Progenitor cell of endocrine pancreas (in vitro differentiated cells): ENCODE data around the gene DDN. TPM values are rescaled to one million over a fixed set of nuclear protein-coding genes. Genes with fewer than 3 reads are reported as not detected.

Source experiments
- DNase-seq: peaks from one replicate; pipeline ENCODE4 v3.0.0; 2021; ENCODE audit warnings: low spot score; ENCODE audit not compliant: unreplicated experiment
- H3K27ac Mint-ChIP-seq: 2 replicates; pipeline ENCODE4 v1.8.0; 2021; ENCODE audit warnings: mild to moderate bottlenecking, moderate library complexity, mixed read lengths
- H3K27me3 Mint-ChIP-seq: 2 replicates; pipeline ENCODE4 v1.8.0; 2021; ENCODE audit warnings: mixed read lengths
- H3K36me3 Mint-ChIP-seq: 2 replicates; pipeline ENCODE4 v1.8.0; 2022; ENCODE audit warnings: mixed read lengths; ENCODE audit not compliant: insufficient read depth
- H3K4me1 Mint-ChIP-seq: 2 replicates; pipeline ENCODE4 v1.8.0; 2021; ENCODE audit warnings: low read depth, mixed read lengths
- H3K4me3 Mint-ChIP-seq: 2 replicates; pipeline ENCODE4 v1.8.0; 2021; ENCODE audit warnings: low read depth, mild to moderate bottlenecking, moderate library complexity, mixed read lengths
- H3K9me3 Mint-ChIP-seq: 2 replicates; pipeline ENCODE4 v1.8.0; 2021; ENCODE audit warnings: low read depth, mixed read lengths
- CTCF ChIP-seq: fragments of 200-600 bp; sonication (generic); IDR thresholded peaks from one replicate; pipeline ENCODE4 v1.5.0; 2021; ENCODE audit warnings: antibody characterized with exemption, mild to moderate bottlenecking; ENCODE audit not compliant: unreplicated experiment
- long read RNA-seq: library from polyadenylated mRNA; unstranded; transcript quantifications from one replicate; pipeline ENCODE4 v2.0.0, GENCODE V29; 2020
- total RNA-seq: library from RNA; stranded (reverse); gene quantifications from 2 replicates; pipeline ENCODE4 v1.2.1, GENCODE V29; 2021

The DDN gene
- total RNA-seq: 0.40 and 0.57 TPM in 2 replicates
- long read RNA-seq: 0 reads

- Mint-ChIP-seq H3K27ac (no peak within 1 kb of the TSS), H3K27me3 (peaks cover 53% of the 10 kb centered on the region), H3K4me1 (peaks cover 5% of the 10 kb centered on the region), H3K9me3 (no peaks in the 10 kb centered on the region), H3K36me3 (peaks cover 17% of the 10 kb centered on the region), H3K4me3 (peak within 1 kb of the TSS; percentile 59)
- DNase-seq: no peak
- no peak for TF ChIP-seq CTCF
Measured at GRCh38 chr12:48999371-49000131, at the start of gene DDN. TSS of gene DDN (minus strand) at chr12:48999375. CDS start at chr12:48999287, 88 bp downstream.

GRCh38 chr12:49048953-49049352 lies 49.8 kb upstream of the DDN start:
- Mint-ChIP-seq H3K4me3 (no peak overlapping the region), H3K4me1 (no peaks in the 10 kb centered on the region), H3K9me3 (no peaks in the 10 kb centered on the region), H3K27ac (no peak overlapping the region), H3K27me3 (no peaks in the 10 kb centered on the region), H3K36me3 (peaks cover 32% of the 10 kb centered on the region)
- DNase-seq: no peak
- TF ChIP-seq CTCF: no peak

GRCh38 chr12:49046129-49046895 lies 47.1 kb upstream of the DDN start:
- H3K4me1 Mint-ChIP-seq: no peaks in the 10 kb centered on the region
- no peak overlapping the region for H3K27ac Mint-ChIP-seq
- no peak overlapping the region for H3K4me3 Mint-ChIP-seq
- DNase-seq: no peak
- no peaks in the 10 kb centered on the region for H3K9me3 Mint-ChIP-seq
- no peak for TF ChIP-seq CTCF
- H3K27me3 Mint-ChIP-seq: no peaks in the 10 kb centered on the region
- H3K36me3 Mint-ChIP-seq: peaks cover 28% of the 10 kb centered on the region

GRCh38 chr12:49044660-49045059 lies 45.5 kb upstream of the DDN start:
- H3K4me3 Mint-ChIP-seq: no peak overlapping the region
- H3K27me3 Mint-ChIP-seq: no peaks in the 10 kb centered on the region
- H3K36me3 Mint-ChIP-seq: peaks cover 24% of the 10 kb centered on the region
- peak overlapping the region; percentile 41 for H3K27ac Mint-ChIP-seq
- no peak for DNase-seq
- TF ChIP-seq CTCF: no peak
- no peaks in the 10 kb centered on the region for H3K4me1 Mint-ChIP-seq
- H3K9me3 Mint-ChIP-seq: no peaks in the 10 kb centered on the region

- DNase-seq: peak; percentile 55
- Mint-ChIP-seq H3K4me3 (no peak overlapping the region), H3K9me3 (no peaks in the 10 kb centered on the region), H3K27ac (peak overlapping the region; percentile 6), H3K4me1 (no peaks in the 10 kb centered on the region), H3K36me3 (peaks cover 25% of the 10 kb centered on the region), H3K27me3 (no peaks in the 10 kb centered on the region)
- TF ChIP-seq CTCF: peak; percentile 59
Measured at GRCh38 chr12:49043856-49044258, 44.7 kb upstream of the DDN start.
